Panc1 (cell line): Measurements from ENCODE around the gene GHITM. TPM values are rescaled to one million over a fixed set of nuclear protein-coding genes. Genes with fewer than 3 reads are reported as not detected.

Experiments used
- ATAC-seq: fragments of 200-7000 bp; cut with Tn5 transposase; 2 replicates; pipeline ENCODE4 v1.9.1; 2020; ENCODE audit warnings: mild to moderate bottlenecking, moderate library complexity
- BruUV-seq: library from RNA; stranded (reverse); fragments of 400-500 nt; replicated peaks from 2 replicates; lab custom pipeline; 2021; lab: Mats Ljungman, UMichigan
- CTCF ChIA-PET: fragments of 300-600 bp; sonication (Branson Sonifier 250); formaldehyde crosslinking; loops from one replicate; lab custom pipeline; 2022; ENCODE audit warnings: antibody characterized with exemption; lab: Charles Lee
- POLR2A ChIA-PET: fragments of 300-600 bp; sonication (Branson Sonifier 250); formaldehyde crosslinking; loops from one replicate; lab custom pipeline; 2022; ENCODE audit warnings: antibody characterized with exemption; lab: Charles Lee
- DNase-seq: peaks from one replicate; pipeline ENCODE4 v3.0.0-alpha.2; 2010; ENCODE audit warnings: low read depth, low spot score
- H3K27ac ChIP-seq: 2 replicates; pipeline ENCODE4 v1.5.1; 2011; ENCODE audit warnings: mild to moderate bottlenecking, low read length, inconsistent platforms
- H3K27me3 ChIP-seq: fragments of 200-500 bp; sonication (Bioruptor generic); 2 replicates; pipeline ENCODE4 v1.6.0; 2014; ENCODE audit warnings: low read length, inconsistent platforms; ENCODE audit not compliant: control insufficient read depth, insufficient read depth
- H3K36me3 ChIP-seq: fragments of 200-500 bp; sonication (Bioruptor generic); 2 replicates; pipeline ENCODE4 v1.5.1; 2014; ENCODE audit warnings: inconsistent platforms, mild to moderate bottlenecking, low read length, moderate library complexity; ENCODE audit not compliant: control insufficient read depth, insufficient read depth
- H3K4me1 ChIP-seq: 2 replicates; pipeline ENCODE4 v1.5.1; 2011; ENCODE audit warnings: inconsistent platforms, mild to moderate bottlenecking, low read length, moderate library complexity; ENCODE audit not compliant: control insufficient read depth, insufficient read depth
- H3K4me3 ChIP-seq, 2 experiments: 2 replicates each; pipeline ENCODE4 v1.5.1; 2011 to 2012; ENCODE audit warnings: low read depth in 2 of 2, low read length in 2 of 2, mild to moderate bottlenecking in 2 of 2, inconsistent platforms in 1 of 2, moderate library complexity in 1 of 2
- H3K9me3 ChIP-seq: fragments of 200-500 bp; sonication (Bioruptor generic); 2 replicates; pipeline ENCODE4 v1.5.1; 2014; ENCODE audit warnings: low read depth, mild to moderate bottlenecking, inconsistent platforms, low read length, moderate library complexity; ENCODE audit not compliant: control insufficient read depth, insufficient read depth
- POLR2AphosphoS5 ChIP-seq: IDR thresholded peaks from 2 replicates; pipeline ENCODE4 v1.6.1; 2012; ENCODE audit warnings: mild to moderate bottlenecking, low read depth, low read length, moderate library complexity
- SIN3A ChIP-seq: IDR thresholded peaks from 2 replicates; pipeline ENCODE4 v1.6.1; 2012; ENCODE audit warnings: low read depth, mild to moderate bottlenecking, low read length, moderate library complexity, borderline replicate concordance; ENCODE audit not compliant: insufficient read depth
- TCF7L2 ChIP-seq: IDR thresholded peaks from 2 replicates; pipeline ENCODE4 v1.6.1; 2011; ENCODE audit warnings: mild to moderate bottlenecking, low read depth, low read length, inconsistent platforms
- in situ Hi-C: cut with HindIII; loops from 2 replicates; pipeline ENCODE4 v1.10.0; 2016; ENCODE audit warnings: low sequenced_read_pairs, low pct_unique_long_range_greater_than_20kb
- intact Hi-C: fragments of 100-400 bp; cut with micrococcal nuclease; formaldehyde crosslinking; loops from one replicate; pipeline ENCODE4 v1.10.0; 2022; ENCODE audit not compliant: unreplicated experiment
- total RNA-seq: library from RNA; stranded (reverse); gene quantifications from one replicate; pipeline ENCODE4 v1.2.1, GENCODE V29; 2021; ENCODE audit not compliant: unreplicated experiment
- TF ChIP-seq, protein P1 (sequence below): fragments of 450-650 bp; IDR thresholded peaks from 2 replicates; pipeline ENCODE4 v1.5.1; 2017; ENCODE audit warnings: mild to moderate bottlenecking
- TF ChIP-seq, protein P2 (sequence below), 2 experiments: IDR thresholded peaks; 2 replicates each; pipeline ENCODE4 v1.6.1; 2011 to 2012; ENCODE audit warnings: low read depth in 2 of 2, control low read depth in 1 of 2, low read length in 1 of 2, mild to moderate bottlenecking in 1 of 2, moderate library complexity in 1 of 2; ENCODE audit not compliant: insufficient read depth in 1 of 2

Gene GHITM
- total RNA-seq, 1 experiment from 2014 or later = 188 TPM

DNA sequence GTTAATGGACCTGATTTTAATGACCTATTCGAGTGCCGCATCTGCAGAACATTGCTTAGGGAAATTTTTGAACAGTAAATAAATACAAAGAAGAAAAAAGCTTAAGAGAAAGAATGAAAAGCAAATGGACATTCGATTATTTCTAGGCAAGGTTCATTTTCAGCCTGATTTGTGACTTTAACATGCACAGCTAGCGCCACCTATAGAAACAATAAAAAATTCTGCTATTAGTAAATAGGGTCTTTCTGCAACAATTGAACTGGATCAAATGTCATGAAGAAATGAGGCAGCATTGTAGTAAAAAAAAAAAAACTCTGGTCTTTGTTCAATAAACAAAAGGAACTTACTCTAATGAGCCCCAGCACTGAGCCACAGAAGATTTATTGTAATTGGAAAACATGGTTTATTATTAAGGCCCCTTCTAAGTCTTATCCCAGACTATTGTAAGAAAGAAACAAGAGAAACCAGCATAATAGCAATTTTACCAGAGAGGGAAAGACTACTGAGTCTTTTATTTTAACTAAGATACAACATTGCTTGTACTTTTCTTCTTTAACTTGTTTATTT, 41.4 kb upstream of the GHITM start:
- Histone ChIP-seq H3K4me3 (no peak overlapping the region), H3K4me1 (no peaks in the 10 kb centered on the region), H3K27me3 (no peaks in the 10 kb centered on the region; the same call in 1 of the 2 replicates), H3K9me3 (no peaks in the 10 kb centered on the region), H3K27ac (no peak overlapping the region), H3K36me3 (no peaks in the 10 kb centered on the region)
- CTCF ChIA-PET = interaction anchor here (0.6 kb wide), 1 partner anchor 7 kb away, joined by 15 read pairs; no protein-coding TSS in a partner anchor
- in situ Hi-C loops = no loop called here
- ATAC-seq = no peak
- no peak for DNase-seq
- intact Hi-C loops = no loop called here
- TF ChIP-seq, protein P1, sequence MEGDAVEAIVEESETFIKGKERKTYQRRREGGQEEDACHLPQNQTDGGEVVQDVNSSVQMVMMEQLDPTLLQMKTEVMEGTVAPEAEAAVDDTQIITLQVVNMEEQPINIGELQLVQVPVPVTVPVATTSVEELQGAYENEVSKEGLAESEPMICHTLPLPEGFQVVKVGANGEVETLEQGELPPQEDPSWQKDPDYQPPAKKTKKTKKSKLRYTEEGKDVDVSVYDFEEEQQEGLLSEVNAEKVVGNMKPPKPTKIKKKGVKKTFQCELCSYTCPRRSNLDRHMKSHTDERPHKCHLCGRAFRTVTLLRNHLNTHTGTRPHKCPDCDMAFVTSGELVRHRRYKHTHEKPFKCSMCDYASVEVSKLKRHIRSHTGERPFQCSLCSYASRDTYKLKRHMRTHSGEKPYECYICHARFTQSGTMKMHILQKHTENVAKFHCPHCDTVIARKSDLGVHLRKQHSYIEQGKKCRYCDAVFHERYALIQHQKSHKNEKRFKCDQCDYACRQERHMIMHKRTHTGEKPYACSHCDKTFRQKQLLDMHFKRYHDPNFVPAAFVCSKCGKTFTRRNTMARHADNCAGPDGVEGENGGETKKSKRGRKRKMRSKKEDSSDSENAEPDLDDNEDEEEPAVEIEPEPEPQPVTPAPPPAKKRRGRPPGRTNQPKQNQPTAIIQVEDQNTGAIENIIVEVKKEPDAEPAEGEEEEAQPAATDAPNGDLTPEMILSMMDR = peak; percentile 78; the same call in 1 of the 2 replicates
- TF ChIP-seq TCF7L2 = no peak
- POLR2A ChIA-PET = no interaction called here
- BruUV-seq = no TSS peak

DNA sequence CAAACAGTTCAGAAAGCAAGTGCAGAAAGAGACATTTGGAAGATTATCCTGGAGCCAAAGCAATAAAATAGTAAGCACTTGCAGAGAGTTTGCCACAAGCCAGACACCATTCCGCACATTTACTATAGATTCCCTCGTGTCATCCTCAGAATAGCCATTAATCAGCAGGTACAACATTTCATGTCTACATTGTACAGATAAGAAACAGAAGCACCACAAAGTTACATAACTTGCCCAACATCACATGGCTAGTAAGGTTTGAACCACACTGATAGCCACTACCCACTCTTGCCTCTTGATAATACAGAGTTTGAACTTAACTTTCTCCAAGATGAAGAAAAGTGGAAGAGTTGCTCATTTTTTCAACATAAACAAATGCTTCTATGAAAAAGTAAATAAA, 40.6 kb upstream of the GHITM start:
- no TSS peak for BruUV-seq
- ChIA-PET POLR2A (no interaction called here), CTCF (no interaction called here)
- intact Hi-C loops (no loop called here), in situ Hi-C loops (no loop called here)
- DNase-seq (no peak), ATAC-seq (no peak)
- no peaks in the 10 kb centered on the region; the same call in 1 of the 2 replicates for H3K27me3 ChIP-seq
- no peak overlapping the region for H3K4me3 ChIP-seq
- H3K27ac ChIP-seq = no peak overlapping the region
- H3K4me1 ChIP-seq = no peaks in the 10 kb centered on the region
- no peaks in the 10 kb centered on the region for H3K9me3 ChIP-seq
- no peaks in the 10 kb centered on the region for H3K36me3 ChIP-seq
- TF ChIP-seq, protein P2, sequence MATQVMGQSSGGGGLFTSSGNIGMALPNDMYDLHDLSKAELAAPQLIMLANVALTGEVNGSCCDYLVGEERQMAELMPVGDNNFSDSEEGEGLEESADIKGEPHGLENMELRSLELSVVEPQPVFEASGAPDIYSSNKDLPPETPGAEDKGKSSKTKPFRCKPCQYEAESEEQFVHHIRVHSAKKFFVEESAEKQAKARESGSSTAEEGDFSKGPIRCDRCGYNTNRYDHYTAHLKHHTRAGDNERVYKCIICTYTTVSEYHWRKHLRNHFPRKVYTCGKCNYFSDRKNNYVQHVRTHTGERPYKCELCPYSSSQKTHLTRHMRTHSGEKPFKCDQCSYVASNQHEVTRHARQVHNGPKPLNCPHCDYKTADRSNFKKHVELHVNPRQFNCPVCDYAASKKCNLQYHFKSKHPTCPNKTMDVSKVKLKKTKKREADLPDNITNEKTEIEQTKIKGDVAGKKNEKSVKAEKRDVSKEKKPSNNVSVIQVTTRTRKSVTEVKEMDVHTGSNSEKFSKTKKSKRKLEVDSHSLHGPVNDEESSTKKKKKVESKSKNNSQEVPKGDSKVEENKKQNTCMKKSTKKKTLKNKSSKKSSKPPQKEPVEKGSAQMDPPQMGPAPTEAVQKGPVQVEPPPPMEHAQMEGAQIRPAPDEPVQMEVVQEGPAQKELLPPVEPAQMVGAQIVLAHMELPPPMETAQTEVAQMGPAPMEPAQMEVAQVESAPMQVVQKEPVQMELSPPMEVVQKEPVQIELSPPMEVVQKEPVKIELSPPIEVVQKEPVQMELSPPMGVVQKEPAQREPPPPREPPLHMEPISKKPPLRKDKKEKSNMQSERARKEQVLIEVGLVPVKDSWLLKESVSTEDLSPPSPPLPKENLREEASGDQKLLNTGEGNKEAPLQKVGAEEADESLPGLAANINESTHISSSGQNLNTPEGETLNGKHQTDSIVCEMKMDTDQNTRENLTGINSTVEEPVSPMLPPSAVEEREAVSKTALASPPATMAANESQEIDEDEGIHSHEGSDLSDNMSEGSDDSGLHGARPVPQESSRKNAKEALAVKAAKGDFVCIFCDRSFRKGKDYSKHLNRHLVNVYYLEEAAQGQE (IDR thresholded peaks at IDR 0.05; ENCODE audit: insufficient read depth in 1 of 2, low read depth in 2 of 2, low read length in 1 of 2) = no peak
- no peak for TF ChIP-seq TCF7L2
- TF ChIP-seq SIN3A = no peak
- TF ChIP-seq, protein P1 = no peak
- no peak for TF ChIP-seq POLR2AphosphoS5
